ENCODE data around the gene SORT1. TPM values are rescaled to one million over a fixed set of nuclear protein-coding genes. Genes with fewer than 3 reads are reported as not detected.
"Not testable (repeated sequence)": the region's sequence is repeated elsewhere in the genome, so short reads cannot be mapped to it uniquely, and the experiment has no call there.

The SORT1 gene
- polyA plus RNA-seq, 2 donors = 25.3 to 34.9 TPM

- Histone ChIP-seq H3K27ac (ENCODE audit: low read depth in 2 of 2, low read length in 1 of 2) (peak overlapping the region; percentile 72 to 88), H3K4me1 (ENCODE audit: control insufficient read depth in 2 of 2, insufficient read depth in 2 of 2, low read length in 1 of 2) (no peaks in the 10 kb centered on the region), H3K4me3 (ENCODE audit: low read depth in 1 of 2, low read length in 2 of 2) (peak overlapping the region; percentile 76 to 77), H3K27me3 (ENCODE audit: control insufficient read depth in 1 of 2, insufficient read depth in 2 of 2, low read length in 2 of 2) (no peaks in the 10 kb centered on the region), H3K36me3 (ENCODE audit: control insufficient read depth in 2 of 2, insufficient read depth in 2 of 2, low read length in 1 of 2) (peaks cover 0 to 2% of the 10 kb centered on the region in 2 donors), H3K9me3 (ENCODE audit: control insufficient read depth in 2 of 2, insufficient read depth in 1 of 2, low read depth in 1 of 2, low read length in 1 of 2) (no peaks in the 10 kb centered on the region)
- 40 to 43% methylated on average over 18 of the region's 18 CpGs for WGBS, 2 donors
These were observed 866 bp upstream of the SORT1 start for GRCh38 chr1:109398343-109399225.

- Histone ChIP-seq H3K27ac (ENCODE audit: low read depth in 2 of 2, low read length in 1 of 2) (peak overlapping the region; percentile 70 to 88), H3K27me3 (ENCODE audit: control insufficient read depth in 1 of 2, insufficient read depth in 2 of 2, low read length in 2 of 2) (no peaks in the 10 kb centered on the region), H3K36me3 (ENCODE audit: control insufficient read depth in 2 of 2, insufficient read depth in 2 of 2, low read length in 1 of 2) (peaks cover 0 to 2% of the 10 kb centered on the region in 2 donors), H3K4me1 (ENCODE audit: control insufficient read depth in 2 of 2, insufficient read depth in 2 of 2, low read length in 1 of 2) (no peaks in the 10 kb centered on the region), H3K4me3 (ENCODE audit: low read depth in 1 of 2, low read length in 2 of 2) (peak overlapping the region; percentile 76 to 77), H3K9me3 (ENCODE audit: control insufficient read depth in 2 of 2, insufficient read depth in 1 of 2, low read depth in 1 of 2, low read length in 1 of 2) (no peaks in the 10 kb centered on the region)
- WGBS, 2 donors = 9 to 11% methylated on average over 32 to 46 of the region's 46 CpGs
These were observed 692 bp downstream of the SORT1 start for GRCh38 chr1:109396871-109397580.

- no peaks in the 10 kb centered on the region for H3K4me1 ChIP-seq (ENCODE audit: control insufficient read depth in 2 of 2, insufficient read depth in 2 of 2, low read length in 1 of 2)
- no peaks in the 10 kb centered on the region for H3K9me3 ChIP-seq (ENCODE audit: control insufficient read depth in 2 of 2, insufficient read depth in 1 of 2, low read depth in 1 of 2, low read length in 1 of 2)
- H3K27me3 ChIP-seq (ENCODE audit: control insufficient read depth in 1 of 2, insufficient read depth in 2 of 2, low read length in 2 of 2) = no peaks in the 10 kb centered on the region
- peak overlapping the region; percentile 40 to 88 for H3K27ac ChIP-seq (ENCODE audit: low read depth in 2 of 2, low read length in 1 of 2)
- no peaks in the 10 kb centered on the region for H3K36me3 ChIP-seq (ENCODE audit: control insufficient read depth in 2 of 2, insufficient read depth in 2 of 2, low read length in 1 of 2)
- 47 to 62% methylated on average over 2 of the region's 2 CpGs for WGBS, 2 donors
- H3K4me3 ChIP-seq (ENCODE audit: low read depth in 1 of 2, low read length in 2 of 2) = peak overlapping the region; percentile 76 to 77
These were observed 1.2 kb downstream of the SORT1 start for GRCh38 chr1:109396513-109396839.

GRCh38 chr1:109395602-109396512, 1.9 kb downstream of the SORT1 start:
- H3K4me1 ChIP-seq (ENCODE audit: control insufficient read depth in 2 of 2, insufficient read depth in 2 of 2, low read length in 1 of 2) = no peaks in the 10 kb centered on the region

GRCh38 chr1:109395282-109395599, 2.5 kb downstream of the SORT1 start:
- H3K4me1 ChIP-seq (ENCODE audit: control insufficient read depth in 2 of 2, insufficient read depth in 2 of 2, low read length in 1 of 2); H3K36me3 ChIP-seq (ENCODE audit: control insufficient read depth in 2 of 2, insufficient read depth in 2 of 2, low read length in 1 of 2); H3K9me3 ChIP-seq (ENCODE audit: control insufficient read depth in 2 of 2, insufficient read depth in 1 of 2, low read depth in 1 of 2, low read length in 1 of 2); H3K27me3 ChIP-seq (ENCODE audit: control insufficient read depth in 1 of 2, insufficient read depth in 2 of 2, low read length in 2 of 2): not testable (repeated sequence)
- 57 to 75% methylated on average over 8 of the region's 8 CpGs for WGBS, 2 donors
- H3K4me3 ChIP-seq (ENCODE audit: low read depth in 1 of 2, low read length in 2 of 2) = peak overlapping the region in 1 of 2 donors; percentile 77
- peak overlapping the region; percentile 24 to 36 for H3K27ac ChIP-seq (ENCODE audit: low read depth in 2 of 2, low read length in 1 of 2)

More at GRCh38 chr1:109395602-109396512, 1.9 kb downstream of the SORT1 start:
- H3K9me3 ChIP-seq (ENCODE audit: control insufficient read depth in 2 of 2, insufficient read depth in 1 of 2, low read depth in 1 of 2, low read length in 1 of 2) = no peaks in the 10 kb centered on the region
- peak overlapping the region; percentile 76 to 77 for H3K4me3 ChIP-seq (ENCODE audit: low read depth in 1 of 2, low read length in 2 of 2)
- H3K27ac ChIP-seq (ENCODE audit: low read depth in 2 of 2, low read length in 1 of 2) = peak overlapping the region; percentile 40 to 85
- no peaks in the 10 kb centered on the region for H3K36me3 ChIP-seq (ENCODE audit: control insufficient read depth in 2 of 2, insufficient read depth in 2 of 2, low read length in 1 of 2)
- whole genome bisulfite sequencing, 2 donors = 57 to 61% methylated on average over 5 of the region's 5 CpGs
- no peaks in the 10 kb centered on the region for H3K27me3 ChIP-seq (ENCODE audit: control insufficient read depth in 1 of 2, insufficient read depth in 2 of 2, low read length in 2 of 2)

- Histone ChIP-seq H3K27me3 (ENCODE audit: control insufficient read depth in 1 of 2, insufficient read depth in 2 of 2, low read length in 2 of 2) (no peaks in the 10 kb centered on the region), H3K36me3 (ENCODE audit: control insufficient read depth in 2 of 2, insufficient read depth in 2 of 2, low read length in 1 of 2) (no peaks in the 10 kb centered on the region), H3K9me3 (ENCODE audit: control insufficient read depth in 2 of 2, insufficient read depth in 1 of 2, low read depth in 1 of 2, low read length in 1 of 2) (no peaks in the 10 kb centered on the region), H3K4me1 (ENCODE audit: control insufficient read depth in 2 of 2, insufficient read depth in 2 of 2, low read length in 1 of 2) (no peaks in the 10 kb centered on the region), H3K27ac (ENCODE audit: low read depth in 2 of 2, low read length in 1 of 2) (peak overlapping the region; percentile 24 to 61), H3K4me3 (ENCODE audit: low read depth in 1 of 2, low read length in 2 of 2) (peak overlapping the region in 1 of 2 donors; percentile 38)
- 69 to 74% methylated on average over 5 of the region's 5 CpGs for WGBS, 2 donors
These were observed 3.0 kb downstream of the SORT1 start for GRCh38 chr1:109394591-109395281.

GRCh38 chr1:109393617-109394233, 4.0 kb downstream of the SORT1 start:
- peak overlapping the region in 1 of 2 donors; percentile 41 for H3K4me3 ChIP-seq (ENCODE audit: low read depth in 1 of 2, low read length in 2 of 2)
- WGBS, 2 donors = 46 to 62% methylated on average over 2 of the region's 2 CpGs
- H3K27me3 ChIP-seq (ENCODE audit: control insufficient read depth in 1 of 2, insufficient read depth in 2 of 2, low read length in 2 of 2) = no peaks in the 10 kb centered on the region
- no peaks in the 10 kb centered on the region for H3K36me3 ChIP-seq (ENCODE audit: control insufficient read depth in 2 of 2, insufficient read depth in 2 of 2, low read length in 1 of 2)
- H3K9me3 ChIP-seq (ENCODE audit: control insufficient read depth in 2 of 2, insufficient read depth in 1 of 2, low read depth in 1 of 2, low read length in 1 of 2) = no peaks in the 10 kb centered on the region
- H3K4me1 ChIP-seq (ENCODE audit: control insufficient read depth in 2 of 2, insufficient read depth in 2 of 2, low read length in 1 of 2) = no peaks in the 10 kb centered on the region
- peak overlapping the region; percentile 49 to 81 for H3K27ac ChIP-seq (ENCODE audit: low read depth in 2 of 2, low read length in 1 of 2)

GRCh38 chr1:109392788-109393616, 4.7 kb downstream of the SORT1 start:
- no peaks in the 10 kb centered on the region for H3K36me3 ChIP-seq (ENCODE audit: control insufficient read depth in 2 of 2, insufficient read depth in 2 of 2, low read length in 1 of 2)
- no peaks in the 10 kb centered on the region for H3K4me1 ChIP-seq (ENCODE audit: control insufficient read depth in 2 of 2, insufficient read depth in 2 of 2, low read length in 1 of 2)
- H3K27me3 ChIP-seq (ENCODE audit: control insufficient read depth in 1 of 2, insufficient read depth in 2 of 2, low read length in 2 of 2) = no peaks in the 10 kb centered on the region
- H3K4me3 ChIP-seq (ENCODE audit: low read depth in 1 of 2, low read length in 2 of 2) = peak overlapping the region in 1 of 2 donors; percentile 41
- WGBS, 2 donors = 42 to 47% methylated on average over 10 of the region's 10 CpGs
- peak overlapping the region; percentile 81 to 92 for H3K27ac ChIP-seq (ENCODE audit: low read depth in 2 of 2, low read length in 1 of 2)
- no peaks in the 10 kb centered on the region for H3K9me3 ChIP-seq (ENCODE audit: control insufficient read depth in 2 of 2, insufficient read depth in 1 of 2, low read depth in 1 of 2, low read length in 1 of 2)
